Activated T-cell treated with anti-CD3 and anti-CD28 coated beads for 48 hours (primary cell): Measurements from ENCODE around the gene NBPF14.
A peak's percentile ranks its signal among the peaks of the same experiment; 100 is the strongest.
"Not testable (repeated sequence)": the region's sequence is repeated elsewhere in the genome, so short reads cannot be mapped to it uniquely, and the experiment has no call there.

Source experiments
- DNase-seq: peaks from one replicate; pipeline ENCODE4 v3.0.0-alpha.2; 2020; ENCODE audit warnings: low read depth

NBPF14 gene, protein sequence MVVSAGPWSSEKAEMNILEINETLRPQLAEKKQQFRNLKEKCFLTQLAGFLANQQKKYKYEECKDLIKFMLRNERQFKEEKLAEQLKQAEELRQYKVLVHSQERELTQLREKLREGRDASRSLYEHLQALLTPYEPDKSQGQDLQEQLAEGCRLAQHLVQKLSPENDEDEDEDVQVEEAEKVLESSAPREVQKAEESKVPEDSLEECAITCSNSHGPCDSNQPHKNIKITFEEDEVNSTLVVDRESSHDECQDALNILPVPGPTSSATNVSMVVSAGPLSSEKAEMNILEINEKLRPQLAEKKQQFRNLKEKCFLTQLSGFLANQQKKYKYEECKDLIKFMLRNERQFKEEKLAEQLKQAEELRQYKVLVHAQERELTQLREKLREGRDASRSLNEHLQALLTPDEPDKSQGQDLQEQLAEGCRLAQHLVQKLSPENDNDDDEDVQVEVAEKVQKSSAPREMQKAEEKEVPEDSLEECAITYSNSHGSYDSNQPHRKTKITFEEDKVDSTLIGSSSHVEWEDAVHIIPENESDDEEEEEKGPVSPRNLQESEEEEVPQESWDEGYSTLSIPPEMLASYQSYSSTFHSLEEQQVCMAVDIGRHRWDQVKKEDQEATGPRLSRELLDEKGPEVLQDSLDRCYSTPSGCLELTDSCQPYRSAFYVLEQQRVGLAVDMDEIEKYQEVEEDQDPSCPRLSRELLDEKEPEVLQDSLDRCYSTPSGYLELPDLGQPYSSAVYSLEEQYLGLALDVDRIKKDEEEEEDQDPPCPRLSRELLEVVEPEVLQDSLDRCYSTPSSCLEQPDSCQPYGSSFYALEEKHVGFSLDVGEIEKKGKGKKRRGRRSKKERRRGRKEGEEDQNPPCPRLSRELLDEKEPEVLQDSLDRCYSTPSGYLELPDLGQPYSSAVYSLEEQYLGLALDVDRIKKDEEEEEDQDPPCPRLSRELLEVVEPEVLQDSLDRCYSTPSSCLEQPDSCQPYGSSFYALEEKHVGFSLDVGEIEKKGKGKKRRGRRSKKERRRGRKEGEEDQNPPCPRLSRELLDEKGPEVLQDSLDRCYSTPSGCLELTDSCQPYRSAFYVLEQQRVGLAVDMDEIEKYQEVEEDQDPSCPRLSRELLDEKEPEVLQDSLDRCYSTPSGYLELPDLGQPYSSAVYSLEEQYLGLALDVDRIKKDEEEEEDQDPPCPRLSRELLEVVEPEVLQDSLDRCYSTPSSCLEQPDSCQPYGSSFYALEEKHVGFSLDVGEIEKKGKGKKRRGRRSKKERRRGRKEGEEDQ (N-terminal part only)

DNA sequence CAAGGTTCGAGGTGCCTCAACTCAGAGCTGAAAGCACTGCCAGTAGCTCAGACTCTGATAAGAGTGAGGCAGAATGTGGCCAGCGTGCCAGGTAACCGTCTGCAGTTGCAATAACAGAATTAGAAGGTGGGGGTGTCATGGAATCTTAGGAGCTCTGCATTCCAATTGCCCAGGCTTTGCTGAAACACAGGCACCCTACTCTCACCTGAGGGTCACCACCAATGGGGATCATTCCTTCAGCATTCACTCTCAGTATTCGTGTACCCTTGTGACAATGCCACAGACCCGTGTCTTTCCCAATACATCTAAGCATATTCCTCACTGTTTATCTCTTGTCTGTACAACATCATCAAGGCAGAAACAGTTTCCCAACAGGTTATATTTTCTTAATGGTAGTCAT lies at the start of gene NBPF14:
Gene NBPF14 (minus strand): TSS at position 101 of the 400 bp plus-strand sequence. CDS start 294 bp downstream, outside the sequence.
- not testable (repeated sequence) for DNase-seq

DNA sequence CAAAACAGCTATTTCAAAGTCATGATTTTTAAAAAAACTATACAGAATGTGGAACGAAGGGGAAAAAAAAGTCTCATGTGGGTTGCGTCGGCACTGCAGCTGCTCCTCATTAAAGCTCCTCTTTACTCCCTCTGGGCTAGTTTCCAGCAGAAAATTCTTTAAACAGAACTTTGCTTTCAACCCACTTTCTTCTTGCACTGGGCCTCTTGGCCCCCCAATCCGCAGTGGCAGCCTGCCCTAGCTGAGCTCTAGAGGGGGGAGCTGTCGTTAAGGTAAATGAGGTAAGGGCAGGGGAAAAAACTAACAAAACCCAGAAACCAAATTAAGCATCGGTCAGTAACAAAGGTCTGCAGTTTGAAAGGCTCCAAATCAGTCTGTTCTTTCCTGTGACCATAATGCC lies 29.6 kb upstream of the NBPF14 start:
- not testable (repeated sequence) for DNase-seq

DNA sequence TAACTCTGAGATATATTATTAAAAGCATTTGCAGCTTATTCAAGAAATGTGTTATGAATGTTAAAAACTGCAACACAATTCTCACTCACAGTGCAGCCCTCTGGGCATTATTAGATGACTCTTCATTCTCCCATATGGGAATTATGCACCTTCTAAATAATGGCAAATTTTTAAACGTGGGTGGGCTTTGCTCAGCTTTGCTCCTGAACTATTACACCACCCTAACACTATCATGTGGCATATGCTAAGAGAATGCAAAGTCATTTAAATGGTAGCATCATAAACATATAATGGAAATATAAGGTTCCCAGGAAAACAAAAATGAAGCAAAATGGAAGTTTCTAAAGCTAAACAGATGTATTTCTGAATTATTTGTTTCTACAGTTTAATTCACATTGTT lies 22.4 kb upstream of the NBPF14 start:
- not testable (repeated sequence) for DNase-seq

DNA sequence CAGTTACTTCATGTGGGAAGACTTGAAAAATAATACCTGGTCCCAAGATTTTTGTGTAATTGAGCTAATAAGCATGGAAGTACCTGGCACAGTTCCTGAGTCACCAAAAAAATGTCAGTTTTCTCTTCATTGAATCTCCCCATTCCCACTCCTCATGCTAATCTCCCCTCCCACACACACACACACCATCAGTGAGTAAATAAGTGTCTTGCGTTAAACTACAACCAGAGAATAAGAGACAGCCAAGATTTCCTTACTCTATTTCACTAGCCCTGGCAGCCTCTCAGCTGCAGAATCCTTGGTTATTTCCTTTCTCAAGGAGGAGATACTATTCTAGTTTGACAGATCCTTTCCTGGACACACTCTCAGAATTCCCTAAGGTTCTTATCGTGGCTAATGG lies 9.5 kb upstream of the NBPF14 start:
- not testable (repeated sequence) for DNase-seq

DNA sequence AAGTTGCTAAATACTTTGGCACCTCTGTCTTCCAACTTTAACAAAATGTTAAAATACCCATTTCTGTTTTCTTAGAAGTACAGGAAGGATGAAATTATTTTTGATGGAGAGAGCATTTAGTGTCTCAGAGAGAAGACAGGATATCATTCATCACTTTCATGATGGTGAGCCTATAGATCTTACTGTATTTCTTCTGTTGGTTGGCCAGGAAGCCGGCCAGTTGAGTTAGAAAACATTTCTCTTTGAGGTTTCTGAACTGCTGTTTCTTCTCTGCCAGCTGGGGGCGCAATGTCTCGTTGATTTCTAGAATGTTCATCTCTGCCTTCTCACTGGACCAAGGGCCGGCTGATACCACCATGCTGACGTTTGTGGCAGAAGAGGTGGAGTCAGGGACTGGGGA lies 451 bp downstream of the NBPF14 start:
- DNase-seq: not testable (repeated sequence)

DNA sequence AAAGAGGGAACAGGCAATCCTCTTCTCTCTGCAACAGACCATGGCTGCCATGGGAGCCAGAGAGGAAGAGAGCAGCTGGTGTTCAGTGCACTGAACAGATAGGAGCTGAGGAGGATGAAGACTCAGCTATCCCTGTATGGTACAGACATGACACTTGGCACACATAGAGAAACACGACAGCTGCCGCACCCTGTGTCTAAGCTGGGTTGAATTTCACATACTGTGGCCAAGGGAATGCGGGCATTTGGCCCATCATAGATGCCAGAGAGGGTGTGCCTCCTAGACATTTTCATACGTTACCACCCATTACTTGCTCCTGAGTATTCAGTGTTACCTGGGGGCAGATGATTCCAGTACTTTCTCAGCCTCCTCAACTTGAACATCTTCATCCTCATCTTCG lies 4.7 kb downstream of the NBPF14 start:
- DNase-seq: not testable (repeated sequence)

DNA sequence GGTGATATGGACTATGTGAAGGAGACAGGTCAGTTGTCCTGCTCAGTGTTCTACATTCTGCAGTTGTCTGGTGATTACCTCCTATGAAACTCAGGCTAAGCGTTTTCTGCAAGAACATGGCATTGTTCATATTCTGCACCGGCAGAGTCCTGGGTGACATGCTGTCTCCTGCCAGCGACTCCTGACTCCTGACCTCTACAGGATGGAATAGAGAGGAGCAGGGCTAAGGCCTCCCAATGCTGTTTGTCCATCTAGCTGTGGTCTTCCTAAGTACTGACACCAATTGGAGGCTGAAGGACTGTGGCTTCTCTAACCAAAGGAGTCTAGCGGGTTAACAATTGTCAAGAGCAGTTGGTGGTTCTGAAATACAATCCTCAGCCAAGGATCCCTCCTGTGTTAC lies 63.7 kb downstream of the NBPF14 start:
- not testable (repeated sequence) for DNase-seq

DNA sequence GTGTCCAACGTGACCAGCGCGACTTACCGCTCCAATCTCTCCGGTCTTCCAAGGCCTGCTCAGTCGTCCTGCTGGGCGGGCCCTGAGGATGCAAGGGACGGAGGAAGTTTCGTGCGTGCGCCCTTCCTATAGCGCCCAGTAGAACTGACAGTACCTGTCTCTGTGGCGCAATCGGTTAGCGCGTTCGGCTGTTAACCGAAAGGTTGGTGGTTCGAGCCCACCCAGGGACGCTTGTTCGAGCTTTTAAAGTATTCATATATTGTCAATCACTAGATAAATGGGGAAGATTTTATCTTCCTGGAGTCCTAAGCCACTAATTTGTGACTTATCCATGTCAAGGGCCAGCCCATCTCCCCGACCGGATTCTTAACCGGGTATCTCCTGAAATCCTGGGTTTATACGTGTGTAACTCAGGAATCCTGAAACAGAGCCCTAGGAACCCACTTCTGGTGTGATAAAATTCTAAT lies 66.7 kb downstream of the NBPF14 start:
- peak; percentile 58 for DNase-seq

DNA sequence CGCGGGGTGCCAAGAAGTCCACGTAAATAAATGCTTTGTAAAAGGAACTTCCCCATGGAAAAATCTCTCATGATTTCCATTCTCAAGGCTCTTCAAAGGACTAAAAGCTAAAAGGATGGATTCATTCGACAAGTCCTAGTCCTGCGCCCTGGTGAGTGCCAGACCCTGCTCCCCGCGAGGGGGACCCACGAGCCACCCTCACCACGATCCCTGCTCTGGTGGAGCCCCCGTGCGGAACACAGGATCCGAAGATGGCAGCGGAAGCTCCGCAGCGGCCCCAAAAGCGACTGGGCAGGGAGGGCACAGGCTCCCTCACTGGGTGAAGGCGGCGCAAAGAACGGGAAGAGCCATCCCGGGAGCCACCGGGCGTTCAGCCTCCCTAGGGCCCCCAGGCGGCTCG lies 67.2 kb downstream of the NBPF14 start:
- not testable (repeated sequence) for DNase-seq

DNA sequence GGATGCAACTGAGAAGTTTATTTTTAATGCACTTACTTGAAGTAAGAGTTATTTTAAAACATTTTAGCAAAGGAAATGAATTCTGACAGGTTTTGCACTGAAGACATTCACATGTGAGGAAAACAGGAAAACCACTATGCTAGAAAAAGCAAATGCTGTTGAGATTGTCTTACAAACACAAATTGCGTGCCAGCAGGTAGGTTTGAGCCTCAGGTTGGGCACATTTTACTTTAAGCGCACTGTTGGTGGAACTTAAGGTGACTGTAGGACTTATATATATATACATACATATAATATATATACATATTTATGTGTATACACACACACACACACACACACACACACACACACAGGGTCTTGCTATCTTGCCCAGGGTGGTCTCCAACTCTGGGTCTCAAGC lies 69.2 kb downstream of the NBPF14 start:
- DNase-seq: not testable (repeated sequence)

DNA sequence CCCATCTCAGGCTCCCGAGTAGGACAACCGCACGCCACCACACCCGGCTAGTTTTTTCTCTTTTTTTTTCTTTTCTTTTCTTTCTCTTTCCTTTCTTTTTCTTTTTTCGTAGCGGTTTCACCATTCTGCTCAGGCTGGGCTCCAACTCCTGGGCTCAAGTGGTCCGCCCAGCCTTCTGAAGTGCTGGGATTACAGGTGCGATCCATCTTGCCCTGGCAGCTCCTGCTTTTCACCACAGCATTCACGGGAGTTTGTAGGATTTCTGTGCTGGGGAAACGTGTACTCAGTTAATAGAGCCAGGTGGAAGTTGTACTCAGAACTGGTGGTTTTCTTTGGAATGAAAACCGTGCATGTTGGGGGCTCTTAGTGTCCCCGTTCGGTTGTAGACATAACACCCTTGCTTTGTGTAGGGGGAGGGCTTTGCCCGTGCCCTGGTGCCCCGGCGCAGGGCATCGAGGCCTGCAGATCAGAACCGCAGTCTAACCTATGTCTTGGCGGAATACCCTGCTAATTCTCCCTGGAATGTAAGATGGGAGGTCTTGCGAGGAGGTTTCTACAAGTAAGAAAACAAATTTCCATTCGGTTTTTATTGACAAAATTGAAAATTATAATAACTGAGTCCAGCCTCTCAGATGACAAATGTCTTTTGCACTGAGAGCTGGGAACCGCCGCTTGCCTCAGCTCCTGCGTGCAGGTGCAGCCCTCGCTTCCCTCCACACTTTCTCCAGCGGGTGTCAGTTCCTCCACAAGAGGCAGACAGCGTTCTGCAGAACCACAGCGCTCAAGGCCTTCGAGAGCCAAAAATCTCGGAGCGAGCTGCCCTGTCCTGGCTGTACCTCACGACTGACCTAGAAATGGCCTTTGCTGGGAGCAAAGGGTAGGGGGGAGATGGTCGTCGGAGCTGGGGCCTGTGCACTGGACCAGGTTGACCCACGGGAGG lies 72.3 kb downstream of the NBPF14 start:
- not testable (repeated sequence) for DNase-seq

DNA sequence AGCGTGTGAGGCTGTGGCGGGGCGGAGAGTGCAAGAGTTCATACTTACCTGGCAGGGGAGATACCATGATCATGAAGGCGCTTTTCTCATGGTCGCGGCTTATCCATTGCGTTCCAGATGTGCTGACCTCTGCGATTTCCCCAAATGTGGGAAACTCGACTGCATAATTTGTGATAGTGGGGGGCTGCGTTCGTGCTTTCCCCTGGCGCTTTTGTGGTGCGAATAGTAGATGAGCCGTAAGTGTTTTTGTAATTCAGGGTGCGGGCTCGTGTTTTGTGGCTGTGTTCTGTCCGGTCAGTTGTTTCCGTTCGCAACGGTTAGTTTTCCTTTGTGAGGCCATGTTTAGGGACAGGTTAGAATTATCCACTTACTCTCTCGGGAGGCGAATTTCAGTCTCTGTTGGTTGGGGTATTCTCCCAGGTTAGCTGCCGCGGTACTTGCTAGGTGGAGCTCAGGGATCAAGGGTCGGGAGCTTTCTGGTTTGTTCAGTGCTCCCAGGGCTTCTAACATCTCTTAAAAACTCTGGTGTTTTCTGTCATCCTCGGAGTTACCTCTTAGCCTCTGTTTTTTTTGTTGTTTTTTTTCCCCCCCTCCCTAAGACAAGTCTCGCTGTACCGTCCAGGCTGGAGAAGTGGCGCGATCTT lies 73.1 kb downstream of the NBPF14 start:
- DNase-seq: peak; percentile 80

DNA sequence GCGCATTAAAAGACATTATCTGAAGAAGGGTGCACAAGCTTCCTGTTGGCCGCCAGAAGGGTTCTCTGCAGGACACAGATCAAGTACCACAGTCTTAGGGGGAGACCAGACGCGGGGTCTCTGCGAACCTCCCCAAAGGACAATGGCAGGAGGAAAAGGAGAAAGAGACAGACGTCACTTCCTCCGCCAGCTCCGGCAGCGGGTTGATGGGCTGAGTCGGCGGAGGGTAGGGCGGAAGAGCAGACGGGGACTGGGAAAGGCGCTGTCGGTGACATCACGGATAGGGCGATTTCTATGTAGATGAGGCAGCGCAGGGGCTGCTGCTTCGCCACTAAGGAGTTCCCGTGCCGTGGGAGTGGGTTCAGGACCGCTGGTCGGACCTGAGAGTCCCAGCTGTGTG lies 73.7 kb downstream of the NBPF14 start:
- DNase-seq: peak; percentile 78

DNA sequence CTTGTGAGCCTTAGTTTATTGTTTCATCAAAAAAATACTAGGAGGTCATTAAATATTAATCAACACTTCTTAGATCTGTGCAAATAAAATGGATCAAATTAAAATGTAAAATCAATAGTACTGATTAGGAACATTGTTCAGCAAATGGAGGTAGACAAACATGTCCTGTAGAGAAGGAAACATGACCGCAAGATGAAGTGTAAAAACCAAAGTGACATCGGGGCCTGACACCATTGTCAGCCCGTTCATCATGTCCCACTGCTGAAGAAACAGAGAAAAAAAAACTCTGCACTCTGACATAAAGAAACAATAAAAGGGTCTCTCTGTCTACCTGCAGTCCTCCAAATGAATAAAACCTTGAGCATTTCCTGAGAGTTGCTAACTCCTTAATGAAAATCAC lies 81.5 kb downstream of the NBPF14 start:
- not testable (repeated sequence) for DNase-seq

DNA sequence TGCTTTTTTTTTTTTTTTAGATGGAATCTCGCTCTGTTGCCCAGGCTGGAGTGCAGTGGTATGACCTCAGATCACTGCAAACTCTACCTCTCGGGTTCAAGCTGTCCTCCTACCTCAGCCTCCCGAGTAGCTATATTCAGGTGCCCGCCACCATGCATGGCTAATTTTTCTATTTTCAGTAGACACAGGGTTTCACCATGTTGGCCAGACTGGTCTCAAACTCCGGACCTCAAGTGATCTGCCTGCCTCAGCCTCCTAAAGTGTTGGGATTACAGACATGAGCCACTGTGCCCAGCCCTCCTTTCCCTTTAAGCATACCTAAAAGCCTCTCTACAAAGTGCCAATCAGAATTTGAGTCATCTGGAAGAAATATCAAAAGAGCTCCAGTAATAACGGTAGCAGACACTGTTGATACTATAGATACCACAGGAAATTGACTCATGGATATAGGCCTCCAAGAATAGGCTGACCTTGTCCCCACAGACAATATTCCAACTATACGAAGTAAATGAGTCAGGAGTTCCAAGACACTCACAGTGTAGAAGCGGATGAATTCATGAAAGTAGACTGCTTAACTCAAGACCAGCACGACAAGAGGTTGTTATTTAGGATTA lies 83.1 kb downstream of the NBPF14 start:
- not testable (repeated sequence) for DNase-seq

DNA sequence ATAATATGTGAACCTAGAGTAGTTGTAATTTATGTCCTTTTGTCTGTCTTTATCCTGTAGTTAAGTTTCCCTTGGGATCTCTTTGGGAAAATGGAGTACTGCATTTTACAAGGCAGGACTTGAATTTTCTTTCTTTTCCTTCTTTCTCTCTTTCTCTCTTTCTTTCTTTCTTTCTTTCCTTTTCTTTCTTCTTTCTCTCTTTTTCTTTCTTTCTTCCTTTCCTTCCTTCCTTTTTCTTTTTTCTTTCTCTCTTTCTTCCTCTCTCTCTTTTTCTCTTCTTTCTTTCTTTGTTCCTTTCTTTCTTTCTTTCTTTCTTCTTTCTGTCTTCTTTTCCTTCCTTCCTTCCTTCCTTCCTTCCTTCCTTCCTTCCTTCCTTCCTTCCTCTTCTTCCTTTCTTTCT lies 101.9 kb downstream of the NBPF14 start:
- not testable (repeated sequence) for DNase-seq

DNA sequence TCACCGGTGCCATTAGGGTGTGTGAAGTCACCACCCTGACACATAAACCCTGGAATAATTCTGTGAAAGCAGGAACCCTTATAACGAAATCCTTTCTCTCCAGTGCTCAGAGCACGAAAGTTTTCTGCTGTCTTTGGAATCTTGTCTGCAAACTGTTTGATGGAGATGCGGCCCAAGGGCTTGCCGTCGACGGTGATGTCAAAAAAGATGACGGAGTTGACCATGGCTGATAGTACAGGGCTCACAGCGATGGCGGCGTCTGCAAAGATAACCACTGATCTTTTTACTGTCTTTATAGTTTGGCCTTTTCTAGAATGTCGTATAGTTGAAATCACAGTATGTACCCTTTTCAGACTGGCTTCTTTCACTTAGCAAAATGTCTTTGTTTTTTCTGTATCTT lies 112.8 kb downstream of the NBPF14 start, which contains the start of gene PPIAL4G:
Gene PPIAL4G (minus strand): TSS at position 274 of the 400 bp plus-strand sequence. CDS start 50 bp downstream, at position 224.
- not testable (repeated sequence) for DNase-seq
